Nephron (organoid): ENCODE results near the gene BMPR1B.
"Not testable (repeated sequence)": the region's sequence is repeated elsewhere in the genome, so short reads cannot be mapped to it uniquely, and the experiment has no call there.

Experiments used
- H3K27ac Mint-ChIP-seq, 3 experiments: 2 replicates each; pipeline ENCODE4 v1.8.0; 2020; ENCODE audit warnings: mixed read lengths in 3 of 3, mild to moderate bottlenecking in 2 of 3, moderate library complexity in 1 of 3
- H3K27me3 Mint-ChIP-seq: 2 replicates; pipeline ENCODE4 v1.8.0; 2021; ENCODE audit warnings: low read depth, mild to moderate bottlenecking, moderate library complexity, mixed read lengths
- H3K36me3 Mint-ChIP-seq: 2 replicates; pipeline ENCODE4 v1.8.0; 2020; ENCODE audit warnings: low read depth, mixed read lengths
- H3K4me1 Mint-ChIP-seq: 2 replicates; pipeline ENCODE4 v1.8.0; 2020; ENCODE audit warnings: mixed read lengths
- H3K4me3 Mint-ChIP-seq, 3 experiments: 2 replicates each; pipeline ENCODE4 v1.8.0; 2020; ENCODE audit warnings: mild to moderate bottlenecking in 3 of 3, mixed read lengths in 3 of 3, moderate library complexity in 2 of 3
- H3K9me3 Mint-ChIP-seq: 2 replicates; pipeline ENCODE4 v1.8.0; 2020; ENCODE audit warnings: mixed read lengths
- CTCF ChIP-seq, 3 experiments: fragments of 200-600 bp; sonication (generic); IDR thresholded peaks; one replicate each; pipeline ENCODE4 v1.5.0; 2021; ENCODE audit warnings: antibody characterized with exemption in 3 of 3; ENCODE audit not compliant: unreplicated experiment in 3 of 3

The BMPR1B gene

GRCh38 chr4:95167805-95168204 lies 410.1 kb downstream of the BMPR1B start:
- H3K27me3 Mint-ChIP-seq = no peaks in the 10 kb centered on the region
- peak overlapping the region in 1 of 3 experiments; percentile 19 for H3K27ac Mint-ChIP-seq
- H3K4me1 Mint-ChIP-seq = peaks cover 5% of the 10 kb centered on the region
- no peak overlapping the region for H3K4me3 Mint-ChIP-seq
- H3K36me3 Mint-ChIP-seq = peaks cover 44% of the 10 kb centered on the region
- TF ChIP-seq CTCF (IDR thresholded peaks at IDR 0.05; ENCODE audit: unreplicated experiment in 3 of 3) = no peak
- H3K9me3 Mint-ChIP-seq = peaks cover 2% of the 10 kb centered on the region

GRCh38 chr4:95170176-95170575 lies 412.4 kb downstream of the BMPR1B start:
- H3K36me3 Mint-ChIP-seq = peaks cover 46% of the 10 kb centered on the region
- no peak overlapping the region for H3K4me3 Mint-ChIP-seq
- TF ChIP-seq CTCF (IDR thresholded peaks at IDR 0.05; ENCODE audit: unreplicated experiment in 3 of 3) = no peak
- peaks cover 5% of the 10 kb centered on the region for H3K4me1 Mint-ChIP-seq
- no peaks in the 10 kb centered on the region for H3K27me3 Mint-ChIP-seq
- H3K9me3 Mint-ChIP-seq = peaks cover 7% of the 10 kb centered on the region
- H3K27ac Mint-ChIP-seq = no peak overlapping the region

- not testable (repeated sequence) for H3K9me3 Mint-ChIP-seq, H3K27ac Mint-ChIP-seq, H3K27me3 Mint-ChIP-seq, H3K4me3 Mint-ChIP-seq, H3K4me1 Mint-ChIP-seq
- peaks cover 49% of the 10 kb centered on the region for H3K36me3 Mint-ChIP-seq
Observed at GRCh38 chr4:95171377-95171776, 413.6 kb downstream of the BMPR1B start.

- TF ChIP-seq CTCF (IDR thresholded peaks at IDR 0.05; ENCODE audit: unreplicated experiment in 3 of 3) = no peak
- Mint-ChIP-seq H3K4me1 (no peaks in the 10 kb centered on the region), H3K4me3 (no peak overlapping the region), H3K36me3 (peaks cover 59% of the 10 kb centered on the region), H3K9me3 (peaks cover 19% of the 10 kb centered on the region), H3K27ac (no peak overlapping the region), H3K27me3 (no peaks in the 10 kb centered on the region)
Observed at GRCh38 chr4:95178938-95179337, 421.2 kb downstream of the BMPR1B start.

- Mint-ChIP-seq H3K9me3 (peaks cover 15% of the 10 kb centered on the region), H3K4me3 (no peak overlapping the region), H3K27me3 (no peaks in the 10 kb centered on the region), H3K36me3 (peaks cover 57% of the 10 kb centered on the region), H3K27ac (peak overlapping the region in 2 of 3 experiments; percentile 15 to 79), H3K4me1 (no peaks in the 10 kb centered on the region)
- TF ChIP-seq CTCF (IDR thresholded peaks at IDR 0.05; ENCODE audit: unreplicated experiment in 3 of 3) = no peak
Observed at GRCh38 chr4:95180531-95181242, 422.9 kb downstream of the BMPR1B start.

- no peaks in the 10 kb centered on the region for H3K27me3 Mint-ChIP-seq
- peak overlapping the region in 2 of 3 experiments; percentile 15 to 79 for H3K27ac Mint-ChIP-seq
- no peak overlapping the region for H3K4me3 Mint-ChIP-seq
Observed at GRCh38 chr4:95181243-95181995, 423.7 kb downstream of the BMPR1B start.

More at GRCh38 chr4:95181243-95181995, 423.7 kb downstream of the BMPR1B start:
- Mint-ChIP-seq H3K4me1 (no peaks in the 10 kb centered on the region), H3K36me3 (peaks cover 59% of the 10 kb centered on the region), H3K9me3 (peaks cover 15% of the 10 kb centered on the region)
- TF ChIP-seq CTCF (IDR thresholded peaks at IDR 0.05; ENCODE audit: unreplicated experiment in 3 of 3) = no peak
